DND-41 (cell line): ENCODE results near the gene SCD5.
A peak's percentile ranks its signal among the peaks of the same experiment; 100 is the strongest.

Experiments
- ATAC-seq: fragments of 200-7000 bp; cut with Tn5 transposase; 3 replicates; pipeline ENCODE4 v1.9.1; 2021; ENCODE audit warnings: low read depth; ENCODE audit not compliant: insufficient read depth
- DNase-seq: peaks from one replicate; pipeline ENCODE4 v3.0.0-alpha.2; 2020
- H2AFZ ChIP-seq: 2 replicates; pipeline ENCODE4 v1.6.0; 2012; ENCODE audit warnings: low read depth, low read length
- H3K27ac ChIP-seq: 2 replicates; pipeline ENCODE4 v1.5.1; 2012; ENCODE audit warnings: low read length, inconsistent platforms
- H3K27me3 ChIP-seq: fragments of 200-600 bp; sonication (generic); 2 replicates; pipeline ENCODE4 v1.6.0; 2012; ENCODE audit warnings: low read length, mild to moderate bottlenecking, inconsistent platforms; ENCODE audit not compliant: insufficient read depth, poor library complexity
- H3K36me3 ChIP-seq: 2 replicates; pipeline ENCODE4 v1.5.1; 2012; ENCODE audit warnings: low read length, inconsistent platforms; ENCODE audit not compliant: insufficient read depth
- H3K4me1 ChIP-seq: 2 replicates; pipeline ENCODE4 v1.5.1; 2012; ENCODE audit warnings: mild to moderate bottlenecking, low read length; ENCODE audit not compliant: insufficient read depth
- H3K4me2 ChIP-seq: 2 replicates; pipeline ENCODE4 v1.6.0; 2012; ENCODE audit warnings: mild to moderate bottlenecking, moderate library complexity, low read length, inconsistent platforms; ENCODE audit not compliant: insufficient read depth
- H3K4me3 ChIP-seq, 2 experiments: fragments of 200-600 bp in 1 of 2; shearing (Covaris generic) in 1 of 2; 2 replicates each; pipeline ENCODE4 v1.5.1; 2012 to 2016; ENCODE audit warnings: inconsistent platforms in 2 of 2, low read length in 2 of 2, mild to moderate bottlenecking in 2 of 2, low read depth in 1 of 2, moderate library complexity in 1 of 2
- H3K79me2 ChIP-seq: 2 replicates; pipeline ENCODE4 v1.6.0; 2012; ENCODE audit warnings: low read length, inconsistent platforms; ENCODE audit not compliant: insufficient read depth
- H3K9ac ChIP-seq: 2 replicates; pipeline ENCODE4 v1.6.0; 2012; ENCODE audit warnings: low read depth, mild to moderate bottlenecking, inconsistent platforms, low read length, moderate library complexity
- H3K9me3 ChIP-seq: 2 replicates; pipeline ENCODE4 v1.5.1; 2012; ENCODE audit warnings: low read length, moderate library complexity, mild to moderate bottlenecking, inconsistent platforms; ENCODE audit not compliant: insufficient read depth, severe bottlenecking
- H4K20me1 ChIP-seq: 2 replicates; pipeline ENCODE4 v1.6.0; 2012; ENCODE audit warnings: low read length; ENCODE audit not compliant: insufficient read depth
- CTCF ChIP-seq: IDR thresholded peaks from 2 replicates; pipeline ENCODE4 v1.5.1; 2012; ENCODE audit warnings: borderline replicate concordance, low read length, moderate library complexity, mild to moderate bottlenecking; ENCODE audit not compliant: poor library complexity, severe bottlenecking; ENCODE audit errors: extremely low read depth
- EZH2 ChIP-seq: IDR thresholded peaks from 3 replicates; pipeline ENCODE4 v1.6.1; 2012; ENCODE audit warnings: borderline replicate concordance, low read depth, mild to moderate bottlenecking, moderate library complexity, low read length, inconsistent platforms; ENCODE audit not compliant: severe bottlenecking

Gene SCD5

GRCh38 chr4:82803746-82804145 is 5.2 kb upstream of the SCD5 start:
- DNase-seq, result no peak
- Histone ChIP-seq H3K36me3 (no peaks in the 10 kb centered on the region), H3K9me3 (no peaks in the 10 kb centered on the region), H3K27ac (no peak overlapping the region), H3K4me2 (no peak overlapping the region), H3K27me3 (no peaks in the 10 kb centered on the region), H3K79me2 (no peaks in the 10 kb centered on the region), H3K4me3 (no peak overlapping the region), H3K9ac (no peak overlapping the region), H2AFZ (no peak overlapping the region), H4K20me1 (no peaks in the 10 kb centered on the region), H3K4me1 (peaks cover 17% of the 10 kb centered on the region)
- ATAC-seq, result no peak
- no peak for TF ChIP-seq CTCF
- no peak for TF ChIP-seq EZH2

- H4K20me1 ChIP-seq, result no peaks in the 10 kb centered on the region
- H3K4me2 ChIP-seq, result no peak overlapping the region
- no peaks in the 10 kb centered on the region for H3K36me3 ChIP-seq
- no peak overlapping the region for H2AFZ ChIP-seq
- no peaks in the 10 kb centered on the region for H3K27me3 ChIP-seq
- ATAC-seq (no peak), DNase-seq (no peak)
- no peak overlapping the region for H3K4me3 ChIP-seq
- H3K27ac ChIP-seq, result no peak overlapping the region
- TF ChIP-seq CTCF, result no peak
- TF ChIP-seq EZH2, result no peak
- H3K9ac ChIP-seq, result no peak overlapping the region
- no peaks in the 10 kb centered on the region for H3K9me3 ChIP-seq
- peaks cover 17% of the 10 kb centered on the region for H3K4me1 ChIP-seq
- peaks cover 3% of the 10 kb centered on the region; the same call in 1 of the 2 replicates for H3K79me2 ChIP-seq
Observed at GRCh38 chr4:82802911-82803310, 4.3 kb upstream of the SCD5 start.

GRCh38 chr4:82801910-82802521 is 3.4 kb upstream of the SCD5 start:
- H3K4me3 ChIP-seq, result no peak overlapping the region
- ATAC-seq, result no peak

More at GRCh38 chr4:82801910-82802521, 3.4 kb upstream of the SCD5 start:
- H3K9me3 ChIP-seq, result no peaks in the 10 kb centered on the region
- H4K20me1 ChIP-seq, result peaks cover 7% of the 10 kb centered on the region
- no peak for DNase-seq
- no peak overlapping the region for H3K4me2 ChIP-seq
- H3K27ac ChIP-seq, result no peak overlapping the region
- no peaks in the 10 kb centered on the region for H3K36me3 ChIP-seq
- no peak overlapping the region for H3K9ac ChIP-seq
- H3K79me2 ChIP-seq, result peaks cover 11% of the 10 kb centered on the region
- no peak overlapping the region for H2AFZ ChIP-seq
- peaks cover 25% of the 10 kb centered on the region for H3K4me1 ChIP-seq
- no peaks in the 10 kb centered on the region for H3K27me3 ChIP-seq
- no peak for TF ChIP-seq EZH2
- TF ChIP-seq CTCF, result peak; percentile 38
